Stomach (tissue), 9 donors: ENCODE measurements around the gene GLB1L2. TPM values are rescaled to one million over a fixed set of nuclear protein-coding genes. Genes with fewer than 3 reads are reported as not detected.

Experiments used
- DNase-seq, 2 donors: peaks; one replicate each; pipeline versions ENCODE4 v3.0.0 to v3.0.0-alpha.2; 2013 to 2019
- H3K27ac ChIP-seq, 5 donors: fragments of 200-600 bp in 4 of 5; sonication (generic) in 4 of 5; one replicate each; pipeline ENCODE4 v1.5.1; 2013 to 2019; ENCODE audit warnings: mild to moderate bottlenecking in 1 of 5, moderate library complexity in 1 of 5
- H3K27me3 ChIP-seq, 3 donors: fragments of 200-600 bp; sonication (generic); one replicate each; pipeline ENCODE4 v1.5.1; 2017 to 2019; ENCODE audit warnings: mixed run types in 1 of 3
- H3K36me3 ChIP-seq, 4 donors: fragments of 200-600 bp; sonication (generic); 1 replicate in 3 of 4; 2 replicates in 1 of 4; pipeline ENCODE4 v1.5.1; 2016 to 2019
- H3K4me1 ChIP-seq, 4 donors: fragments of 200-600 bp; sonication (generic); one replicate each; pipeline ENCODE4 v1.5.1; 2016 to 2019
- H3K4me3 ChIP-seq, 4 donors: fragments of 200-600 bp; sonication (generic) in 3 of 4; one replicate each; pipeline ENCODE4 v1.5.1; 2016 to 2019; ENCODE audit warnings: mild to moderate bottlenecking in 1 of 4
- H3K9me3 ChIP-seq, 4 donors: fragments of 200-600 bp; sonication (generic); one replicate each; pipeline ENCODE4 v1.5.1; 2016 to 2019
- EP300 ChIP-seq: sonication (generic); formaldehyde crosslinking; IDR thresholded peaks from one replicate; pipeline ENCODE4 v1.6.1; 2017; ENCODE audit warnings: antibody characterized with exemption
- POLR2A ChIP-seq, 4 donors: fragments of 450-650 bp; IDR thresholded peaks; one replicate each; pipeline ENCODE4 v1.6.1; 2016; ENCODE audit warnings: antibody characterized with exemption in 4 of 4, control low read depth in 2 of 4, mild to moderate bottlenecking in 1 of 4, moderate library complexity in 1 of 4
- POLR2AphosphoS5 ChIP-seq, 3 donors: sonication (generic); formaldehyde crosslinking; IDR thresholded peaks; one replicate each; pipeline ENCODE4 v1.6.1; 2016; ENCODE audit warnings: antibody characterized with exemption in 3 of 3
- WGBS, 5 donors: extraction: QIAGEN DNeasy Blood & Tissue Kit in 3 of 5; methylation state at CpG; one replicate each; pipeline versions ENCODE4 v1.1.5 to v1.1.7; 2013 to 2018; 5-methylcytosine and 5-hydroxymethylcytosine counted together
- intact Hi-C: fragments of 100-400 bp; cut with DNase I; formaldehyde crosslinking; loops from one replicate; pipeline ENCODE4 v1.15.1; 2023; ENCODE audit warnings: low total_unique reads
- polyA plus RNA-seq, 3 donors: library from polyadenylated mRNA; stranded (reverse); fragments of 200-250 nt; gene quantifications; one replicate each; pipeline ENCODE4 v1.2.3, GENCODE V29; 2013
- total RNA-seq, 5 donors: library from RNA; depleted of rRNA; stranded (reverse); fragments of >200 nt; gene quantifications; one replicate each; pipeline versions ENCODE4 v1.1.0 to v1.2.3, GENCODE V29; 2014 to 2016
- TF ChIP-seq, protein P1 (sequence below), 7 experiments: fragments of 450-650 bp in 4 of 7; fragments of 200-600 bp in 3 of 7; sonication (generic) in 3 of 7; IDR thresholded peaks; one replicate each; pipeline ENCODE4 v1.5.1; 2016 to 2019; ENCODE audit warnings: antibody characterized with exemption in 7 of 7, control low read depth in 2 of 7, mild to moderate bottlenecking in 1 of 7
- donor health status: healthy with polysubstance abuse.
- donor health status: Bipolar disorder and iron deficiency.
- donor health status: healthy.

The GLB1L2 gene
- total and polyA plus RNA-seq, 8 donors, result 2.1 to 19.2 (median 5.3) TPM

DNA sequence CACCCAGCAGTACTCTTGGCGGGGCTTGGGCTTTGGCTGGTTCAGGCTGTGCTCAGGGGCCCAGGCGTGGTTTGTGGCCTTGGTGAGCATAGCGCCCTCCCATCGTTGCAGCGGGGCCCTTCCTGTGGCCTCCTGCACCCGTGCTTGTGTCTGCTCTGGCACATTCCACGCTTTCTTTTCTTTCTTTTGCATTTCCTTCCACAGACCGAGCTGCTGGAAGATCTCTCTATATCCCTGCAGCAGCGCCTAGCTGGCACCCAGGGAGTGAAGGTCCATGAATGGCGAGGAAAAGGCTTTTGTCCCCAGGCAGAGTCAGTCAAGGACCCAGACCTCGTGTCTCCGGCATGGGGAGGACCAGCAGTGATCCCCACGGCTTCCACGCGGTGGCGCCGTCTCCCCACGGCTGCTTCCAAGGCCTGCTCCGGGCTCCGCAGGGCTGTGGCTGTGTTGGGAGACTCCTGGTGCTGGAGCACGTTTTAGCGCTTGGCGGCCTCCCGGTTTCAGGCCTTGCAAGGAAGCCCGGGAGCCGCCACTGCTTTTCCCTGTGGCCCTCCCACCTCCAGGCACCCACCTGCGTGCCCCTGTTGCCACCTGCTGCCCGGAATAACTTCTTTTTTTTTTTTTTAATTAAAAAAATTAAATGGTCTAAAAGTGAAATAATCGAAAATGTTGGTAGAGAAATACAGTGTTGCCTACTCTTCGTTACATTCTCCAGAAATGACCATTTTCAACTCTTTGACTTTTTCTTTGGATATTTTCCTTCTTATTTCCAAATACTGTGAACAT is 28.5 kb downstream of the GLB1L2 start:
- Histone ChIP-seq H3K36me3 (no peaks in the 10 kb centered on the region), H3K4me1 (peaks cover 0 to 10% (median 6%) of the 10 kb centered on the region in 4 donors), H3K4me3 (no peak overlapping the region), H3K9me3 (no peaks in the 10 kb centered on the region), H3K27ac (no peak overlapping the region), H3K27me3 (peaks cover 0 to 19% (median 0%) of the 10 kb centered on the region in 3 donors)
- WGBS, 5 donors, result 23 to 34% (median 24%) methylated on average over 26 to 30 of the region's 30 CpGs
- DNase-seq, result peak; percentile 87 to 93
- TF ChIP-seq POLR2A (IDR thresholded peaks at IDR 0.05) (no peak), POLR2AphosphoS5 (IDR thresholded peaks at IDR 0.05) (peak in 1 of 3 donors; percentile 49)
- TF ChIP-seq, protein P1, sequence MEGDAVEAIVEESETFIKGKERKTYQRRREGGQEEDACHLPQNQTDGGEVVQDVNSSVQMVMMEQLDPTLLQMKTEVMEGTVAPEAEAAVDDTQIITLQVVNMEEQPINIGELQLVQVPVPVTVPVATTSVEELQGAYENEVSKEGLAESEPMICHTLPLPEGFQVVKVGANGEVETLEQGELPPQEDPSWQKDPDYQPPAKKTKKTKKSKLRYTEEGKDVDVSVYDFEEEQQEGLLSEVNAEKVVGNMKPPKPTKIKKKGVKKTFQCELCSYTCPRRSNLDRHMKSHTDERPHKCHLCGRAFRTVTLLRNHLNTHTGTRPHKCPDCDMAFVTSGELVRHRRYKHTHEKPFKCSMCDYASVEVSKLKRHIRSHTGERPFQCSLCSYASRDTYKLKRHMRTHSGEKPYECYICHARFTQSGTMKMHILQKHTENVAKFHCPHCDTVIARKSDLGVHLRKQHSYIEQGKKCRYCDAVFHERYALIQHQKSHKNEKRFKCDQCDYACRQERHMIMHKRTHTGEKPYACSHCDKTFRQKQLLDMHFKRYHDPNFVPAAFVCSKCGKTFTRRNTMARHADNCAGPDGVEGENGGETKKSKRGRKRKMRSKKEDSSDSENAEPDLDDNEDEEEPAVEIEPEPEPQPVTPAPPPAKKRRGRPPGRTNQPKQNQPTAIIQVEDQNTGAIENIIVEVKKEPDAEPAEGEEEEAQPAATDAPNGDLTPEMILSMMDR (IDR thresholded peaks at IDR 0.05), result peak in 5 of 7 experiments; percentile 76 to 94 (median 81)
- intact Hi-C loops, result no loop called here

GRCh38 chr11:134361661-134362060 is 29.9 kb downstream of the GLB1L2 start:
- peaks cover 0 to 19% (median 0%) of the 10 kb centered on the region in 3 donors for H3K27me3 ChIP-seq
- H3K9me3 ChIP-seq, result no peaks in the 10 kb centered on the region
- no peak overlapping the region for H3K27ac ChIP-seq
- intact Hi-C loops, result no loop called here
- H3K4me3 ChIP-seq, result no peak overlapping the region
- DNase-seq, result no peak
- TF ChIP-seq, protein P1 (IDR thresholded peaks at IDR 0.05), result no peak
- TF ChIP-seq EP300 (no peak), POLR2AphosphoS5 (IDR thresholded peaks at IDR 0.05) (no peak), POLR2A (IDR thresholded peaks at IDR 0.05) (no peak)
- H3K4me1 ChIP-seq, result peaks cover 0 to 10% (median 6%) of the 10 kb centered on the region in 4 donors
- 81 to 86% (median 82%) methylated on average over 26 of the region's 26 CpGs for WGBS, 5 donors
- H3K36me3 ChIP-seq, result no peaks in the 10 kb centered on the region

- 87 to 91% (median 89%) methylated on average over 31 to 32 of the region's 32 CpGs for WGBS, 5 donors
- no peaks in the 10 kb centered on the region for H3K9me3 ChIP-seq
- peaks cover 0 to 19% (median 0%) of the 10 kb centered on the region in 3 donors for H3K27me3 ChIP-seq
- H3K4me1 ChIP-seq, result peaks cover 0 to 10% (median 6%) of the 10 kb centered on the region in 4 donors
- intact Hi-C loops, result no loop called here
- no peak overlapping the region for H3K27ac ChIP-seq
- TF ChIP-seq, protein P1 (IDR thresholded peaks at IDR 0.05), result no peak
- TF ChIP-seq EP300, result no peak
- H3K4me3 ChIP-seq, result no peak overlapping the region
- DNase-seq, result no peak
- no peaks in the 10 kb centered on the region for H3K36me3 ChIP-seq
Observed at GRCh38 chr11:134362192-134362901, 30.6 kb downstream of the GLB1L2 start.

- 79 to 84% (median 82%) methylated on average over 6 to 9 of the region's 9 CpGs for WGBS, 5 donors
- no peak for DNase-seq
- intact Hi-C loops, result no loop called here
- TF ChIP-seq, protein P1 (IDR thresholded peaks at IDR 0.05), result no peak
- TF ChIP-seq POLR2AphosphoS5 (IDR thresholded peaks at IDR 0.05), result no peak
- no peak for TF ChIP-seq POLR2A (IDR thresholded peaks at IDR 0.05)
- TF ChIP-seq EP300, result no peak
- peaks cover 0 to 10% (median 6%) of the 10 kb centered on the region in 4 donors for H3K4me1 ChIP-seq
- H3K27ac ChIP-seq, result no peak overlapping the region
- H3K36me3 ChIP-seq, result no peaks in the 10 kb centered on the region
- H3K4me3 ChIP-seq, result no peak overlapping the region
- peaks cover 0 to 19% (median 0%) of the 10 kb centered on the region in 3 donors for H3K27me3 ChIP-seq
- H3K9me3 ChIP-seq, result no peaks in the 10 kb centered on the region
Observed at GRCh38 chr11:134363161-134363560, 31.4 kb downstream of the GLB1L2 start.
